Stomach (tissue), 4 donors: ENCODE results near the gene OSBPL9.

ENCODE experiments used
- EP300 ChIP-seq: sonication (generic); formaldehyde crosslinking; IDR thresholded peaks from one replicate; pipeline ENCODE4 v1.6.1; 2017; ENCODE audit warnings: antibody characterized with exemption
- POLR2A ChIP-seq, 4 donors: fragments of 450-650 bp; IDR thresholded peaks; one replicate each; pipeline ENCODE4 v1.6.1; 2016; ENCODE audit warnings: antibody characterized with exemption in 4 of 4, control low read depth in 2 of 4, mild to moderate bottlenecking in 1 of 4, moderate library complexity in 1 of 4
- TF ChIP-seq, protein P1 (sequence below), 7 experiments: fragments of 450-650 bp in 4 of 7; fragments of 200-600 bp in 3 of 7; sonication (generic) in 3 of 7; IDR thresholded peaks; one replicate each; pipeline ENCODE4 v1.5.1; 2016 to 2019; ENCODE audit warnings: antibody characterized with exemption in 7 of 7, control low read depth in 2 of 7, mild to moderate bottlenecking in 1 of 7

DNA sequence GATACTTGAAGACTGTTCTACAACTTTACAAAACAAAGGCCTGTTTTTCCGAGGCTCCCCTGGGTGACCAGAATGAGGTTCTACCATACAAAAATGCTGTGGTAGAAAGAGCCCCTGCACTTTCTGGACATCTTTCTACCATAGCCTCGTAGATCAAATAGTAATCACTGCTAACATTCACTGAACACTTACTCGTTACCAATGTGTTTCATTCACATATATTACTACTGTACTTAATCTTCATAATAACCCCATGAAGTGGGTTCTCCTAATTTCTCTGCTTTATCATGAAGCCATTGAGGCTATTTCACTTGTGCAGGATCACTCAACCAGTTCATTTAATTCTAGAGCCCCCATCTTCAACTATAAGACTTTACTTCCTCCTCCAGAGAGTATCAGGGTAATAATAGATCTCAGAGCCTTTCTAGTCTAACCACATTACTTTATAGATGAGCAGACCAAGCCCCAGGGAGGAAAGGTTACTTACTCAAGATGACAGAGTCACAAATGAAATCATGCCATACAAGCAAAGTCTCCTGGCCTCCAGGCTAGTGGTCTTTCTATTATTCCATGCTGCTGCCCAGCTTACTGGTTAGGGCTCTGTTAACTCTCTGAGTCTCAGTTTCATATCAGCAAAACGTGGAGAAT lies 46.7 kb upstream of the OSBPL9 start:
- TF ChIP-seq, protein P1, sequence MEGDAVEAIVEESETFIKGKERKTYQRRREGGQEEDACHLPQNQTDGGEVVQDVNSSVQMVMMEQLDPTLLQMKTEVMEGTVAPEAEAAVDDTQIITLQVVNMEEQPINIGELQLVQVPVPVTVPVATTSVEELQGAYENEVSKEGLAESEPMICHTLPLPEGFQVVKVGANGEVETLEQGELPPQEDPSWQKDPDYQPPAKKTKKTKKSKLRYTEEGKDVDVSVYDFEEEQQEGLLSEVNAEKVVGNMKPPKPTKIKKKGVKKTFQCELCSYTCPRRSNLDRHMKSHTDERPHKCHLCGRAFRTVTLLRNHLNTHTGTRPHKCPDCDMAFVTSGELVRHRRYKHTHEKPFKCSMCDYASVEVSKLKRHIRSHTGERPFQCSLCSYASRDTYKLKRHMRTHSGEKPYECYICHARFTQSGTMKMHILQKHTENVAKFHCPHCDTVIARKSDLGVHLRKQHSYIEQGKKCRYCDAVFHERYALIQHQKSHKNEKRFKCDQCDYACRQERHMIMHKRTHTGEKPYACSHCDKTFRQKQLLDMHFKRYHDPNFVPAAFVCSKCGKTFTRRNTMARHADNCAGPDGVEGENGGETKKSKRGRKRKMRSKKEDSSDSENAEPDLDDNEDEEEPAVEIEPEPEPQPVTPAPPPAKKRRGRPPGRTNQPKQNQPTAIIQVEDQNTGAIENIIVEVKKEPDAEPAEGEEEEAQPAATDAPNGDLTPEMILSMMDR (IDR thresholded peaks at IDR 0.05), result no peak
- TF ChIP-seq POLR2A (IDR thresholded peaks at IDR 0.05) (no peak), EP300 (no peak)
